ENCODE data around the gene ABHD17B.

GRCh38 chr9:71850996-71851395 lies 60.0 kb downstream of the ABHD17B start:
- TF ChIP-seq CTCF (IDR thresholded peaks at IDR 0.05) (no peak), POLR2A (IDR thresholded peaks at IDR 0.05) (no peak)
